Neural cell (in vitro differentiated cells): Measurements from ENCODE around the gene DEFB132.

ENCODE experiments used
- CTCF ChIP-seq: fragments of 450-650 bp; IDR thresholded peaks from 2 replicates; pipeline ENCODE4 v1.5.1; 2014; ENCODE audit warnings: antibody characterized with exemption, mild to moderate bottlenecking, moderate library complexity; ENCODE audit not compliant: poor library complexity, severe bottlenecking
- EP300 ChIP-seq: fragments of 450-650 bp; conservative IDR thresholded peaks from 2 replicates; pipeline ENCODE4 v1.6.1; 2014; ENCODE audit warnings: antibody characterized with exemption, mild to moderate bottlenecking, moderate library complexity; ENCODE audit not compliant: poor library complexity, severe bottlenecking
- EZH2 ChIP-seq: fragments of 200-600, 300-800 bp; shearing (Covaris generic), sonication (generic); IDR thresholded peaks from 2 replicates; pipeline ENCODE4 v1.6.1; 2014; ENCODE audit warnings: antibody characterized with exemption, low read length, borderline replicate concordance, mild to moderate bottlenecking; ENCODE audit not compliant: insufficient read depth, poor library complexity, severe bottlenecking
- MXI1 ChIP-seq: fragments of 450-650 bp; conservative IDR thresholded peaks from 2 replicates; pipeline ENCODE4 v1.6.1; 2014; ENCODE audit warnings: antibody characterized with exemption, mild to moderate bottlenecking; ENCODE audit not compliant: poor library complexity, severe bottlenecking
- POLR2AphosphoS5 ChIP-seq: IDR thresholded peaks from 2 replicates; pipeline ENCODE4 v1.6.1; 2012
- RAD21 ChIP-seq: fragments of 450-650 bp; conservative IDR thresholded peaks from 2 replicates; pipeline ENCODE4 v1.6.1; 2014; ENCODE audit warnings: antibody characterized with exemption, mild to moderate bottlenecking, moderate library complexity
- SMC3 ChIP-seq: fragments of 450-650 bp; conservative IDR thresholded peaks from 2 replicates; pipeline ENCODE4 v1.6.1; 2014; ENCODE audit warnings: antibody characterized with exemption, mild to moderate bottlenecking, moderate library complexity; ENCODE audit not compliant: poor library complexity
- TAF1 ChIP-seq: IDR thresholded peaks from 2 replicates; pipeline ENCODE4 v1.6.1; 2012; ENCODE audit warnings: low read depth
- TF ChIP-seq, protein P1 (sequence below): IDR thresholded peaks from 2 replicates; pipeline ENCODE4 v1.6.1; 2012; ENCODE audit warnings: borderline replicate concordance

DNA sequence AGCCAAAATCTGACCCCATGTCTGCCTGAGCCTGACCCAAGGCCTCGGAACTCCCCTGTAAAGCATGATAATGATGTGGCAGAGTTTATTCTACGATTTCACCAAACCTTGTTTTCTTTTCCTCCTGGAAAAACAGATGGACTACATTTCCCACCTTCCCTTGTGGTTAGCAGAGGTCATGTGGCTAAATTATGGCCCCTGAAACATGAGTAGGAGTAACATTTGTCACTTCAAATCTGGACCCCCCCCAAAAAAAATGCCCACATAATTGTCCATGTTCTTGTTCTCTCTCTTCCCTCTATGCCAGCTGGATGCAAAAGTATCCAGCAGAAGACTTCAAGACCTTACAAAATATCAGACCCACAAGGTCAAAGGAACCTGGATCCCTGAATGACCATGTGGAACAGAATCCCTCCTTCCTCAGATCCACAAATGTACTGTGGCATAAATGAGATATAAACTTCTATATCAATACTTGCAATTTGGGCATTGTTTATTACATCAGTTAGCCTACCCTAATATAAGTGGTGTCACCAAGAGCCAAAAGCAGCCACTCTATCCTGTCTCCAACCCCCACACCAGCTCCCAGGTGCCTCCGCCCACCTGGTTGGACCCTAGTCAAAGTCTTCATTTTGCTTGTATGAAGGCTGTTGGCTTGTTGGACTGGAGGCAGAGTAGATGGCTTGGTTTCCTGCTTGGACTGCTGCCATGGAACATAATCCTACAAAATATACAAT, 31.6 kb downstream of the DEFB132 start:
- no peak for TF ChIP-seq CTCF
- no peak for TF ChIP-seq MXI1
- no peak for TF ChIP-seq POLR2AphosphoS5
- TF ChIP-seq TAF1, result no peak
- TF ChIP-seq EZH2, result no peak
- TF ChIP-seq EP300, result no peak
- no peak for TF ChIP-seq RAD21
- TF ChIP-seq, protein P1, sequence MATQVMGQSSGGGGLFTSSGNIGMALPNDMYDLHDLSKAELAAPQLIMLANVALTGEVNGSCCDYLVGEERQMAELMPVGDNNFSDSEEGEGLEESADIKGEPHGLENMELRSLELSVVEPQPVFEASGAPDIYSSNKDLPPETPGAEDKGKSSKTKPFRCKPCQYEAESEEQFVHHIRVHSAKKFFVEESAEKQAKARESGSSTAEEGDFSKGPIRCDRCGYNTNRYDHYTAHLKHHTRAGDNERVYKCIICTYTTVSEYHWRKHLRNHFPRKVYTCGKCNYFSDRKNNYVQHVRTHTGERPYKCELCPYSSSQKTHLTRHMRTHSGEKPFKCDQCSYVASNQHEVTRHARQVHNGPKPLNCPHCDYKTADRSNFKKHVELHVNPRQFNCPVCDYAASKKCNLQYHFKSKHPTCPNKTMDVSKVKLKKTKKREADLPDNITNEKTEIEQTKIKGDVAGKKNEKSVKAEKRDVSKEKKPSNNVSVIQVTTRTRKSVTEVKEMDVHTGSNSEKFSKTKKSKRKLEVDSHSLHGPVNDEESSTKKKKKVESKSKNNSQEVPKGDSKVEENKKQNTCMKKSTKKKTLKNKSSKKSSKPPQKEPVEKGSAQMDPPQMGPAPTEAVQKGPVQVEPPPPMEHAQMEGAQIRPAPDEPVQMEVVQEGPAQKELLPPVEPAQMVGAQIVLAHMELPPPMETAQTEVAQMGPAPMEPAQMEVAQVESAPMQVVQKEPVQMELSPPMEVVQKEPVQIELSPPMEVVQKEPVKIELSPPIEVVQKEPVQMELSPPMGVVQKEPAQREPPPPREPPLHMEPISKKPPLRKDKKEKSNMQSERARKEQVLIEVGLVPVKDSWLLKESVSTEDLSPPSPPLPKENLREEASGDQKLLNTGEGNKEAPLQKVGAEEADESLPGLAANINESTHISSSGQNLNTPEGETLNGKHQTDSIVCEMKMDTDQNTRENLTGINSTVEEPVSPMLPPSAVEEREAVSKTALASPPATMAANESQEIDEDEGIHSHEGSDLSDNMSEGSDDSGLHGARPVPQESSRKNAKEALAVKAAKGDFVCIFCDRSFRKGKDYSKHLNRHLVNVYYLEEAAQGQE, result no peak
- TF ChIP-seq SMC3, result no peak
